DMS53 treated with DMSO at 0.1 percent for 48 hours (cell line): ENCODE data around the gene BTAF1.
"Not testable (repeated sequence)": the region's sequence is repeated elsewhere in the genome, so short reads cannot be mapped to it uniquely, and the experiment has no call there.

Source experiments
- DNase-seq: peaks from one replicate; lab custom pipeline; 2025; ENCODE audit not compliant: unreplicated experiment; lab: John Stamatoyannopoulos, UW

The BTAF1 gene

DNA sequence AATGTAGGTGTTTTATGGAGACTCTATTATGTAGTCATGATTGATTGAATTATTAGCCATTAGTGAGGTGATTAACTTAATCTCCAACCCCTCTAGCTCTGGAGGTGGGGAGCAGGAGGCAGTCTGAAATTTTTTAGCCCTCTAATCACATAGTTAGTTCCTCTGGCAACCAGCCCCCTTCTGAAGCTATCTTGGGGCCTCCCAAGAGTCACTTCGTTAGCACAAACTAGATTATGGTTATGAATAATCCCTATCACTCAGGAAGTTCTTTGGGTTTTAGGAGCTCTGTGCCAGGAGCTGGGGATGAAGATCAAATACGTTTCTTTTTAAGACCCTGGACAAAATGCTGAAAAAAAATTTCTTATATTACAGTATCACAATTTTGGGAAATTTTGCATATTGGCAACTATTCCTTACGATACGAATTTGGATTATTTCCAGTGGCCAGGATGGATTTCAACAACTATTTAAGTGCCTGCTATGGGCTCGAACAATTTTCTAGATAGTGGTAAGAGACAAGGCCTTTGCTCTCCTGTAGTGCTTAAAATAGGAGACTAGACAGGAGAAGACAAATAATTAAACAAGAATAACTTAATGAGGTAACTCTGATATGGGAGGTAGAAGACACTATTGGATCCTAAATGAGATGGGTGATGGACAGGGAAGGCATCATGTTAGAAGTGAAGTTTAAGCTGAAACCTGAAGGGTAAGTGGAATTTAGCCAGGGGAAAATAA, 52.9 kb downstream of the BTAF1 start:
- no peak for DNase-seq

DNA sequence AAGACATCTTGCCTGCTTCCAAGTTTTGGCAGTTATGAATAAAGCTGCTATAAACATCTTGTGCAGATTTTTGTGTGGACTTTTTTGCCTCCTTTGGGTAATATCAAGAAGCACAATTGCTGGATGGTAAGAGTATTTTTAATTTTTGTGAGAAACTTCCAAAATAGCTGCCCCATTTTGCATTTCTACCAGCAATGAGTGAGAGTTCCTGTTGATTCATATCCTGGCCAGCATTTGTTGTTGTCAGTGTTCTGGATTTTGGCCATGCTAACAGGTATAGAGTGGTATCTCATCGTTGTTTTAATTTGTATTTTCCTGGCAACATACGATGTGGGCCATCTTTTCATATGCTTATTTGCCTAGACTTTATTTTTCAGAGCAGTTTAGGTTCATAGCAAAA, 53.9 kb downstream of the BTAF1 start:
- no peak for DNase-seq

DNA sequence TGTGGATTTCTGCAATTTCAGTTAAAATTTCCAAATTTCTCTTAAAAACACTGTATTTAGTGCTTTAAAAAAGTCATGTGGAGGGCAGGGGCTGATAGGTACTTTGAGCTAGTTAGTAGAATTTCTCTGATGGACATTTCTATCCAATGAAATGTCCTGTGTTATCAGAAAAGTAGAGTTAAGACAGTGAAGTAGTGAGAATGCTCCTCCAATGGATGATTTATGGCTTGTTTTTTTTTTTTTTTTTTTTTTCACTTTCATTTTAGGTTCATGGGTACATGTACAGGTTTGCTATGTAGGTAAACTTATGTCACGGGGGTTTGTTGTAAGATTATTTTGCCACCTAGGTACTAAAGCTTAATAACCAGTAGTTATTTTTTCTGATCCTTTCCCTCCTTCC, 55.0 kb downstream of the BTAF1 start:
- no peak for DNase-seq

DNA sequence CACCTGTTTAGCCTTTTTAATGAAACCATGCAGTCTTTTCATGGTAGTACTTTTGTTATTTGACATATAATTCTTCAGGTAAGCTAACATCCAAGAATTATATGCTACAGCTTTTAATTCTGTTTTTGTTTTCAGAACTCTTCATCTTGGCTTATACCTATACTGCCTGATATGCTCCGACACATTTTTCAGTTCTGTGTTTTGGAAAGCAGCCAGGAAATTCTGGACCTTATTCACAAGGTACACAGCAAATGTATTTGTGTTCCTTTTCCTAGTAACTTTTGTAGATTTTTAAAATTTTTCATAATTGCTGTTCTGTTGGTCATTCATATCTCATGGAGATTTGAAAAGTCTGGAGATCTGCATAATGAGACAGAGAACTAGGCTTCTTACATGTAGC, 56.7 kb downstream of the BTAF1 start:
- no peak for DNase-seq

DNA sequence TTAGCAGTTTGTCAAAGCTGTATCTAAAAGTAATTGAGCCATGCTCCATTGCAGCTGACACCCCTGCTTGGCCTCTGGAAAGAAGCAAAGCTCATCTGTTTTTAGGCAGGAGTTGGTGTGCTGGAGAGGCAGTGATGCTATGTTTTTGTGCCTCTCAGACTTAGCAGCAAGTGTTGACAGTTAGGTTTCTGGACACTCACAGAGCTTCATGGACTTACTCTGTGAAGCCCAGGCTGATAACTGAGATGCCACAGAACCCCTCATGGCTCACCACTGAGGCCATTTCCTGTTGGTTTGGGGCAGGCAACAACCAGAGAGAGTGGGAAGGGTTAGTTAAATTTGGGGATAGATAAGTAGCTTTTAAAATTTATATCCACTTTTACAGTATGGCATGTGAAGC, 59.8 kb downstream of the BTAF1 start:
- DNase-seq = no peak

DNA sequence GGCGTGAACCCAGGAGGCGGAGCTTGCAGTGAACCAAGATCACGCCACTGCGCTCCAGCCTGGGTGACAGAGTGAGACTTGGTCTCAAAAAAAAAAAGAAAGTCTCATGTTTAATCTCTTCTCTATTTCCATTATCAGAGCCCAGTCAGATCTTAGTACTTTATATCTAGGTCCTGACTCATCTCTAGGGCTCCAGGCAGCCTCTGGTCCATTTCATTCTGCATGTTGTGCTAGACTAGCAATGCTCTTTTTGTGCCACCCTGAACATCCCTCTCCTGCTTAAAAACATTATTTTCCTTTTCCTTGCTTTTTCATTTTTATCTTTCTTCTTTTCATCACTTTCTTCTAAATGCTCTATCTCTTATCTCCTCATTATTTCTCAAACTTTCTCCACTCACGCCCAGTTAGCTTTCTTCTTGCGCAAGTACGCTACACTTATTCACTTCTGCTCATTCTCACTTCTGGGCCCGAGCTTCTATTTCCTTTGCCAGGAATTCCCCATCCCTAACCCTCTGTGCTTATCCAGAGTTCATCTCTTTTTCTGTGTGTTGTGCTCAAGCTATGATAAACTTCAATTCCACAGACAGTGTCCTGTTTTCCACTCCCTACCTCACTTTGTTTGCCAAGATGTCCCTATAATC, 63.9 kb downstream of the BTAF1 start:
- no peak for DNase-seq

DNA sequence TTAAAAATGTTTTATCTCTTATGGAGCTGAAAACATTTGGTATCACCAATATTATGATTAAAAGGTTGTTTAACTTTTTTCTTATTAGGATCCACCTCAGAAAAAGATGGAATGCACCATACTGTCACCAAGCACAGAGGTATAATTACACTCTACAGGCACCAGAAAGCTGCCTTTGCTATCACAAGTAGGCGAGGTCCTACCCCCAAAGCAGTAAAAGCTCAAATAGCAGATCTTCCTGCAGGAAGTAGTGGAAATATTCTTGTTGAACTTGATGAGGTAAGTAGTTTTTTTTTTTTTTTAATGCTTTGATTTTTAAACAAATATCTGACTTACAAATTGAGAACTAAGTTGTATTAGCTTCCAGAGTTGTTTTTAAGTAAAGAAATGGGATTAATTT, 68.5 kb downstream of the BTAF1 start:
- DNase-seq = no peak

DNA sequence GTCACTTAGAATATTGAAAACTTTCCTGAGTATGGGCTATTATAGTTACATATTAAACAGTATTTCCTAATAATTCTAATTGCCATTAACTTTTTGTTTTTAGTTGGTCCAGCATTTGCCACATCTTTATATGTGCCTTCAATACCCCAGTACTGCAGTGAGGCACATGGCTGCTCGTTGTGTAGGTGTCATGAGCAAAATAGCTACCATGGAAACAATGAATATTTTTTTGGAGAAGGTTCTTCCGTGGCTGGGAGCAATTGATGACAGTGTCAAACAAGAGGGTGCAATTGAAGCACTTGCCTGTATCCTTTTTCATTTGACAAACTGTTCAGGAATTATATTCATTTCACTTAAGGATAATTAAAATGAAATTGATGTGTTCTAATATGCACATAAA, 72.7 kb downstream of the BTAF1 start:
- no peak for DNase-seq

DNA sequence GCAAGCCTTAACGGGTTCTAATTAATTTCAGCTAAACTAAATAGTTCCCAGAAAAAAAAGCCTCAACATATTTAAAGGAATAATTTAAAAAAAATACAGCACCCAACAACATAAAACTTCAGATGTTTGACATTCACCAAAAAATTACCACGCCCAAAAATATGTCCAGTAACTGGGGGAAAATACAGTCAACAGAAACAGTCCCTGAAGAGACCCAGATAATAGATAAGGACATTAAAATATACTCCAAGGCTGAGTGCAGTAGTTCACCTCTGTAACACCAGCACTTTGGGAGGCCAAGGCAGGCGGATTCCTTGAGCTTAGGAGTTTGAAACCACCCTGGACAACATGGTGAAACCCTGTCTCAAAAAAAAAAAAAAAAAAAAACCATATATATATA, 78.0 kb downstream of the BTAF1 start:
- DNase-seq = no peak

DNA sequence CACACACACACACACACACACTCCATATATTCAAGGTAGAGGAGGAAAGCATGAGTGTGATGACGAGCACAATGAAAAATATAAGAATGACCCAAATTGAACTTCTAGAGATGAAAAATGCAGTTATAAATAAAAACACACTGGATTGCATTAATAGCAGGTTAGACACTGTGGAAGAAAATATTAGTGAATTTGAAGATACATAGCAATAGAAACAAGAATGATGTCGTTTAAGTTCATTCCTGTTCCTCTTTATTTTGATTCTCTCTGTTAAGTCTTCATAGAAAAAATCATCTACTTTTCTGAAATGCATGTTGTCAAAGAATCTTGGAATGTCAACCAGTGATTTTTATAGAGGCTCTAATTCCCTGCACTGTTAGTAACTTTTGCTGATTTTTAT, 78.4 kb downstream of the BTAF1 start:
- no peak for DNase-seq

DNA sequence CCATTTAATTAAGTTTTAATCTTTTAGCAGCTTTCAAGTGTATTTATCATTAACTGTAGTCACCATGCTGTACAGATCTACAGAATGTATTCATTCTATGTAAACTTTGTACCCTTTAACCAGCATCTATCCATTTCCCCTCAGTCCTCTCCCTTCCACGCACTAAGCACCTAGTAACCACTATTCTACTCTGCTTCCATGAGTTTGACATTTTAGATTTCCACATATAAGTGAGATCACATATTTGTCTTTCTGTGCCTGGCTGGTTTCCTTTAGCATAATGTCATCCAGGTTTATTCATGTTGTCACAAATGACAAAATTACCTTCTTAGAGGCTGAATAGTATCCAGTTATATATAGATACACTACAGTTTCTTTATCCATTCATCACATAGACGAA, 79.7 kb downstream of the BTAF1 start:
- no peak for DNase-seq

DNA sequence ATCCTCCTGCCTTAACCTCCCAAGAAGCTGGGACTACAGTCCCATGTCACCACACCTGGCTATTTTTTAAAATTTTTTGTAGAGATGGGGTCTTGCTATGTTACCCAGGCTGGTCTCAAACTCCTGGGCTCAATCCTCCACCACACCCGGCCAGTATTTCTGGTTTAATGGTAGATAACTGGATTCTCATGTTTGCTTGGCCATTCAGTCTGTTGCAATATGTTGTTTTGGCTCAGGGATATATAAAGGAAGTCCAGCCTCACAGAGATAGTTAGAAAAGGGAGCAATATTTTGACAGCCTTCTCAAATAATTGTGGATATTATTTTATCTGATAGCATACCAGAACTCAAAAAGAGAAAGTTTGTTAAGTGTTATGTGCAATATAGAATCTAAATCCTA, 82.4 kb downstream of the BTAF1 start:
- no peak for DNase-seq

DNA sequence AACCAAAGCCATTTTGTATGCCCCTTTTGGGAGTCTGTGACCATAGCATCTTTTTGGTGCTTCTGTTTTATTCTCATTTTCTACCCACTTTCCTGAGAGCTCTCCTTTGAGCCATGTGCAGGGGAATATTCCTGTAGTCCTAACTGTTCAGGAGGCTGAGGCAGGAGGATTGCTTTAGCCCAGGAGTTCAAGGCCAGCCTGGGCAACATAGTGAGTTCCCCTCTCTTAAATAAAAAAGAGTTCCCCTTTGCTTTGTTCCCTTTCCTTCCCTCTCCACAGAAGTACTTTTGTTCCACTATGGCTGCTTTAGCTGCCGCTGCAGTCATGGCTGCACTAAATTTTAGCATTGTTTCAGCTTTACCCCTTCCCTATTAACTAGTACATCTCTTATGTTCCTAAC, 85.9 kb downstream of the BTAF1 start:
- no peak for DNase-seq

DNA sequence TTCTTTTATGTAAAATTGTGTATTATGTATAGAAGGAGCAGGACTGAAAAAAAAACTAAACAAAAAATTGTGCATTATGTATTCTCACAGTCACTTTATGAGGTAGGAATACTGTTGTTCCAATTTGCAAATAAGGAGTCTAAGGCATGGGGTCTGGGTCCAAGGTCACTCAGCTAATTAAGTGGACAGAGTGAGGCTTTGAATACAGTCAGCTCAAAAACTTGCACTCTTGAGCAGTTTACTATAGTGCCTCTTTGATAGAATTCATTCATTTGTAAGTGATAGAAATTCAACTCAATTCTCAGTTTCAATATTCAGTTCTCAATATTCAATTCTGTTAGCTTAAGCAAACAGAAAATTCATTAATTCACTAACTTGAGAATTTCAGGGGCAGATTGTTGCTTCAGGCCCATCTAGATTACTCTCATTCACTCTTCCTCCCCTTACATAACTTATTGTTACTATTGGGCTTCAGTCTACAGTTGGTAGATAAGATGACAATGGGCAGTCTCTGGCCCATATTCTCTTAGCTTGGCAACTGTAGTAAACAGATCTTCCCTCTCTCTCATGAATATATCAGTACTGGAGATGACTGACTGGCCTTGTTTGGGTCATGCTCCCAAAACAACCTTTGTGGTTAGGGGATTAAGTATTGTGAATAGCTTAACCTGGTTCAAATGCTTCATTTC, 86.6 kb downstream of the BTAF1 start:
- DNase-seq = no peak

DNA sequence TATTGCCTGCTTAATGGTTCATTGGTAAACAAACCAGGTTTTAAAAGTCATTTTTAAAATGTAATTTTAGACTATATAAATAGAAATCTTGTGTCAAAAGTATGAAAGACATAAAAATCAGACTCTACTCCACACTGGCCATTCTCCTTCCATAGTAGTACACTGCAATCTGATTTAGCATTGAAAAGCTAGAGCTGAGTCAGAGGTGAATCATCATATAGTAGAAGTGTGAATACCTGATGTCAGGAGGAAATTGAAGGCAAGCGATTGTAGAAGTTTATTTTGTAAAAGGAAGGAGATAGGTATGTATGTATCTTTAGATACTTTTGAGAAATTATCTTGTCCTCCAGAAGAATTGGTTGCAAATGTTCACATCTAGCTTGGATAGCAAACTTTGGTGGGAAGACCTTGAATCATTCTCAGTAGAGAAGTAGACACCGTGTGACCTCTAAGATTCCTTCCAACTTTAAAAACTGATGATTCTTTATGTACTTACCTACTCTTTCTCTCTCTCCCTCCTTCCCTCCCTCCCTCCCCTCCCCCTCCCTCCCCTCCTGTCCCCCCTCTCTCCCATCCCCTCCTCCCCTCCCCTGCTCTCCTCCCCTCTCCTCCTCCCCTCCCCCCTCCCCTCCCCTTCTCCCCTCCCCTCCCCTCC, 88.1 kb downstream of the BTAF1 start:
- peak; percentile 30 for DNase-seq

DNA sequence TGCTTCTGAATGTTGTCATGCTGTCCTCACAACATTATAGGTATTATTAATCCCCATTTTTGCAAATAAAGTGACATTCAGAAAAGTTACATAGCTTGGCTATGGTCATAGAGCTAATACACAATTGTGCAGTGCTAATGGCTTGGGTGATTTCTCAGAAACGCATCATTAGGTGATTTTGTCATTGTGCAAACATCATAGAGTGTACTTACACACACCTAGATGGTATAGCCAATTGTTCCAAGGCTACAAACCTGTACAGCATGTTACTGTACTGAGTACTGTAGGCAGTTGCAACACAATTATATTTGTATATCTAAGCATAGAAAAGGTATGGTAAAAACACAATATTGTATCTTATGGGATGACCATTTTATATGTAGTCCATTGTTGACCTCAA, 91.0 kb downstream of the BTAF1 start:
- DNase-seq = peak; percentile 44

DNA sequence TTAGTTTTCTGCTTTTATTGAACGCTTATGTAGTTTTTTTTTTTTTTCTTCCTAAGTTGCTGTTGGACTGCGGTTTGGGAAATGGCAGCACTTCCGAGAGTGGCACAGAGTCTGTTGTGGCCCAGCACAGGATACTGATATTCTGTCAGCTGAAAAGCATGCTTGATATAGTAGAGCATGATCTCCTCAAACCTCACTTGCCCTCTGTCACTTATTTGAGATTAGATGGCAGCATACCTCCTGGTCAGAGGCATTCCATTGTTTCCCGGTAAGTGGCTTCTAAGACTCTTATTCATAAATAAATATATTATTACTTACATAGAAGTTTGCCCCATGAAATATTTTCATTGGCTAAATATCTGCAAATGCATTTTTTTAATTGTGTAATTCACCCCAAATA, 101.1 kb downstream of the BTAF1 start:
- no peak for DNase-seq

DNA sequence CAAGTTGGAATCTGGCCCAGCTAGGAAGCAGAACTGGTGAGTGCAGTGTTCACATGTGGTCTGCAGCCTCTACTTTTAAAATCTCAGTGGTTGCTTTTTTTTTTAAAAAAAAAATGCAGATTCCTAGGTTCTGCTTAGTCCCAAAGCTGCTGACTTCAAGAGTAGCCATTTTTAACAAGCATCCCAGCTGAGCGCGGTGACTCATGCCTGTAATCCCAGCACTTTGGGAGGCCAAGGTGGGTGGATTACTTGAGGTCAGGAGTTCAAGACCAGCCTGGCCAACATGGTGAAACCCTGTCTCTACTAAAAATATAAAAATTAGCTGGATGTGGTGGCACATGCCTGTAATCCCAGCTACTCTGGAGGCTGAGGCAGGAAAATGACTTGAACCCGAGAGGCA, 101.8 kb downstream of the BTAF1 start:
- not testable (repeated sequence) for DNase-seq

DNA sequence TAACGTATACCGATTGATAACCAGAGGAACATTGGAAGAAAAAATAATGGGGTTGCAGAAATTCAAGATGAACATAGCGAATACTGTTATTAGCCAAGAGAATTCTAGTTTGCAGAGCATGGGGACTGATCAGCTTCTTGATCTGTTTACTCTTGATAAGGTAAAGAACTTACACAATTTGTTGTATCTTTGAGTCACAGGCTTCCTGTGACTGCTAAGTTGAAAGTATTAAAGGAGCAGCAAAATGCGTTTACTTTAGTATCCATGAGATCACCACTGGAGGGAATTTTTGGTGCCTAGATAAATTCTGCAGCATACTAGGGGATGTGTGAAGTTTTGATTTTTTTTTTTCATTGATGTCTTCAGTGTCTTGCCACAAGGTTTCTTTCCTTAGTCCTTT, 103.6 kb downstream of the BTAF1 start:
- DNase-seq = no peak

DNA sequence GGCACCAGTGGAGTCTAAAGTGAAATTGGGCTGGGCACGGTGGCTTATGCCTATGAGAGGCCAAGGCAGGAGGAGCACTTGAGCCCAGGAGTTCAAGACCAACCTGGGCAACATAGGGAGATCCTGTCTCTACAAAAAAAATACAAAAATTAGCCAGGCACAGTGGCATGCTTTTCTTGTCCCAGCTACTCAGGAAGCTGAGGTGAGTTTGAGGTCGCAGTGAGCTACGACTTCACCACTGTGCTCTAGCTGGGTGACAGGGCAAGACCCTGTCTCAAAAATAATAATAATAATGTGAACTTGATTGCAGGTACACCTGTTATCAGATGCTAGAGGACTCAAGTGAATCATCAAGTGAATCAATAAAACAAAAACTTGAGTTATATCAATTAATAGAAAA, 108.0 kb downstream of the BTAF1 start:
- no peak for DNase-seq

DNA sequence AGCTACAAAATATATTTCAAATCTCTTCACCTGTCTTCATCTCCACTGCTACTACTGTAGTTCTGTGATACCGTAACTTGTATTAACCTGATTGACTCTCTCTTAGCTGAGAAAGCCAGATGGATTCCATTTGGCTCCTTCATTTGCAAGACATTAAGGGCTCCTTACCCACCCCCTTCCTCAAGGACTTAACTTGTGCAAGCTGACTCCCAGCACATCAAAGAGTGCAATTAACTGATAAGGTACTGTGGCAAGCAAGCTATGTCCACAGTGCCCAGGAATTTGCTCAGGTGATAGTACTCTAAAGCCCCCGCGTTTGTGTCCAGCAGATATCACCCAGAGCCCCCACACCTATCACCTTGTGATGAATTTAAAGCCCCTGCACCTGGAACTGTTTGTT, 109.5 kb downstream of the BTAF1 start:
- not testable (repeated sequence) for DNase-seq

DNA sequence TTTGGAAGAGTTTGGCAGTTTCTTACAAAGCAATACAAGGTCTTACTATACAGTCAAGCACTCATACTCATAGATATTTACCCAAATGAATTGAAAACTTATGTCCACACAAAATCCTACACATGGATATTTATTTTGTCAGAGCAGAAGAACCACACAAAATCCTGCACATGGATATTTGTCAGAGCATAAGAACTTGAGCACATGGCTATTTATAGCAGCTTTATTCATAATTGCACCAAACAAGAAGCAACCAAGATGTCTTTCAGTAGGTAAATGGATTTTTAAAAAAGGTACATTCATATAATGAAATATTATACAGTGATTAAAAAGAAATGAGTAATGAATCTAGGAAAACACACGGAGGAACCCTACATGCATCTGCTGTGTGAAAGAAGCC, 115.4 kb downstream of the BTAF1 start:
- no peak for DNase-seq
